HepG2 (cell line): Measurements from ENCODE around the gene CYSRT1. TPM values are rescaled to one million over a fixed set of nuclear protein-coding genes. Genes with fewer than 3 reads are reported as not detected.

Experiments used
- AGO1 ChIP-seq: fragments of 200-400 bp; formaldehyde crosslinking; IDR thresholded peaks from 2 replicates; pipeline ENCODE4 v1.6.1; 2017; ENCODE audit warnings: mild to moderate bottlenecking, low read depth, low read length, moderate library complexity; ENCODE audit not compliant: poor library complexity, severe bottlenecking
- ARNT ChIP-seq: fragments of 450-650 bp; IDR thresholded peaks from 2 replicates; pipeline ENCODE4 v1.6.1; 2017
- CBX5 ChIP-seq: sonication (generic); formaldehyde crosslinking; IDR thresholded peaks from 2 replicates; pipeline ENCODE4 v1.4.0; 2020; ENCODE audit warnings: missing genetic modification reagents, borderline replicate concordance
- ELF4 ChIP-seq: sonication (generic); formaldehyde crosslinking; IDR thresholded peaks from 2 replicates; pipeline ENCODE4 v1.5.0; 2020; ENCODE audit warnings: missing genetic modification reagents, mild to moderate bottlenecking, moderate library complexity, borderline replicate concordance
- FLYWCH1 ChIP-seq: sonication (generic); formaldehyde crosslinking; IDR thresholded peaks from 2 replicates; pipeline ENCODE4 v1.8.1; 2023; ENCODE audit warnings: mild to moderate bottlenecking, missing genetic modification reagents
- MTA1 ChIP-seq: sonication (generic); formaldehyde crosslinking; IDR thresholded peaks from 2 replicates; pipeline ENCODE4 v1.4.0; 2020; ENCODE audit warnings: missing genetic modification reagents, mild to moderate bottlenecking, borderline replicate concordance
- NBN ChIP-seq: fragments of 450-650 bp; conservative IDR thresholded peaks from 2 replicates; pipeline ENCODE4 v1.6.1; 2017
- PAF1 ChIP-seq: IDR thresholded peaks from 2 replicates; pipeline ENCODE4 v1.6.1; 2016; ENCODE audit warnings: missing genetic modification reagents, missing compliant biosample characterization
- PHB2 ChIP-seq: fragments of 450-650 bp; IDR thresholded peaks from 2 replicates; pipeline ENCODE4 v1.6.1; 2018; ENCODE audit not compliant: partially characterized antibody
- REXO4 ChIP-seq: sonication (generic); formaldehyde crosslinking; IDR thresholded peaks from 2 replicates; pipeline ENCODE4 v1.8.0; 2022; ENCODE audit warnings: missing genetic modification reagents, mild to moderate bottlenecking, borderline replicate concordance
- RXRA ChIP-seq: sonication (generic); formaldehyde crosslinking; IDR thresholded peaks from 2 replicates; pipeline ENCODE4 v1.5.1; 2020; ENCODE audit warnings: missing genetic modification reagents
- SPEN ChIP-seq: sonication (generic); formaldehyde crosslinking; IDR thresholded peaks from 2 replicates; pipeline ENCODE4 v1.5.1; 2020; ENCODE audit warnings: low read depth, mild to moderate bottlenecking, missing genetic modification reagents
- ZBTB33 ChIP-seq: sonication (generic); formaldehyde crosslinking; IDR thresholded peaks from 2 replicates; pipeline ENCODE4 v1.4.0; 2020; ENCODE audit warnings: missing genetic modification reagents
- ZC3H4 ChIP-seq: sonication (generic); formaldehyde crosslinking; IDR thresholded peaks from 2 replicates; pipeline ENCODE4 v1.4.0; 2020; ENCODE audit warnings: missing genetic modification reagents, borderline replicate concordance
- ZMAT3 ChIP-seq: sonication (generic); formaldehyde crosslinking; conservative IDR thresholded peaks from 2 replicates; pipeline ENCODE4 v1.7.0; 2021; ENCODE audit warnings: missing genetic modification reagents
- ZNF280D ChIP-seq: sonication (generic); formaldehyde crosslinking; IDR thresholded peaks from 2 replicates; pipeline ENCODE4 v1.5.1; 2020; ENCODE audit warnings: mild to moderate bottlenecking, missing genetic modification reagents
- ZNF292 ChIP-seq: sonication (generic); formaldehyde crosslinking; IDR thresholded peaks from 2 replicates; pipeline ENCODE4 v1.8.1; 2022; ENCODE audit warnings: mild to moderate bottlenecking, low read depth, missing genetic modification reagents, borderline replicate concordance
- ZNF367 ChIP-seq: sonication (generic); formaldehyde crosslinking; IDR thresholded peaks from 2 replicates; pipeline ENCODE4 v1.4.0; 2020; ENCODE audit warnings: missing genetic modification reagents, borderline replicate concordance
- ZUFSP ChIP-seq: sonication (generic); formaldehyde crosslinking; IDR thresholded peaks from 2 replicates; pipeline ENCODE4 v1.9.0; 2021; ENCODE audit warnings: missing genetic modification reagents, mild to moderate bottlenecking, borderline replicate concordance
- polyA plus RNA-seq, 8 experiments: library from polyadenylated mRNA; depleted of rRNA in 3 of 8; stranded (reverse) in 7 of 8; unstranded in 1 of 8; fragments of >200 nt; fragmentation: Illumina TruSeq in 4 of 8; extraction: Trizol in 4 of 8; gene quantifications; 2 replicates each; pipeline versions ENCODE4 v1.2.1 to v1.2.3, GENCODE V29; 2011 to 2016; ENCODE audit warnings: low read depth in 4 of 8, missing spikeins in 1 of 8, mixed read lengths in 1 of 8; ENCODE audit not compliant: insufficient read depth in 1 of 8
- total RNA-seq, 5 experiments: library from RNA; depleted of rRNA; stranded (reverse); fragments of >200 nt; fragmentation: Illumina TruSeq; extraction: Trizol; gene quantifications; 2 replicates each; pipeline ENCODE4 v1.2.3, GENCODE V29; 2016; ENCODE audit warnings: low read depth in 1 of 5
- TF ChIP-seq, protein P1 (sequence below), 2 experiments: fragments of 450-650 bp in 1 of 2; sonication (generic) in 1 of 2; formaldehyde crosslinking; IDR thresholded peaks; 2 replicates each; pipeline versions ENCODE4 v1.5.0 to v1.8.0; 2020 to 2022; ENCODE audit warnings: mild to moderate bottlenecking in 1 of 2, missing genetic modification reagents in 1 of 2
- TF ChIP-seq, protein P2 (sequence below): sonication (generic); formaldehyde crosslinking; IDR thresholded peaks from 2 replicates; pipeline ENCODE4 v1.5.1; 2020; ENCODE audit warnings: missing genetic modification reagents, mild to moderate bottlenecking, borderline replicate concordance

CYSRT1 gene
- total and polyA plus RNA-seq, 2 of the 13 experiments (the other 11 are each of a cell fraction or from before 2014, with no cell fraction given): 1.5 to 2.1 TPM

GRCh38 chr9:137220317-137221094, 4.5 kb upstream of the CYSRT1 start (continued):
- TF ChIP-seq ZNF280D (CRISPR knock-in tag): no peak
- no peak for TF ChIP-seq SPEN (CRISPR knock-in tag)
- no peak for TF ChIP-seq PAF1 (CRISPR knock-in tag)
- TF ChIP-seq ZNF367: no peak
- no peak for TF ChIP-seq ZMAT3 (CRISPR knock-in tag)
- TF ChIP-seq ELF4 (CRISPR knock-in tag): no peak
- TF ChIP-seq FLYWCH1 (CRISPR knock-in tag): no peak
- TF ChIP-seq RXRA: 0 out of 2 replicates have a peak, but pooled peaks have one; percentile 23
- TF ChIP-seq MTA1 (CRISPR knock-in tag): 0 out of 2 replicates have a peak, but pooled peaks have one; percentile 23
- no peak for TF ChIP-seq NBN
- TF ChIP-seq REXO4 (CRISPR knock-in tag): no peak
- no peak for TF ChIP-seq ARNT
- no peak for TF ChIP-seq CBX5 (CRISPR knock-in tag)
- TF ChIP-seq PHB2: no peak
- TF ChIP-seq, protein P1, sequence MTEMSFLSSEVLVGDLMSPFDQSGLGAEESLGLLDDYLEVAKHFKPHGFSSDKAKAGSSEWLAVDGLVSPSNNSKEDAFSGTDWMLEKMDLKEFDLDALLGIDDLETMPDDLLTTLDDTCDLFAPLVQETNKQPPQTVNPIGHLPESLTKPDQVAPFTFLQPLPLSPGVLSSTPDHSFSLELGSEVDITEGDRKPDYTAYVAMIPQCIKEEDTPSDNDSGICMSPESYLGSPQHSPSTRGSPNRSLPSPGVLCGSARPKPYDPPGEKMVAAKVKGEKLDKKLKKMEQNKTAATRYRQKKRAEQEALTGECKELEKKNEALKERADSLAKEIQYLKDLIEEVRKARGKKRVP (CRISPR knock-in tag; IDR thresholded peaks at IDR 0.05): no peak
- TF ChIP-seq, protein P2, sequence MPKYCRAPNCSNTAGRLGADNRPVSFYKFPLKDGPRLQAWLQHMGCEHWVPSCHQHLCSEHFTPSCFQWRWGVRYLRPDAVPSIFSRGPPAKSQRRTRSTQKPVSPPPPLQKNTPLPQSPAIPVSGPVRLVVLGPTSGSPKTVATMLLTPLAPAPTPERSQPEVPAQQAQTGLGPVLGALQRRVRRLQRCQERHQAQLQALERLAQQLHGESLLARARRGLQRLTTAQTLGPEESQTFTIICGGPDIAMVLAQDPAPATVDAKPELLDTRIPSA: no peak
- no peak for TF ChIP-seq ZUFSP (CRISPR knock-in tag)
- no peak for TF ChIP-seq ZNF292 (CRISPR knock-in tag)
- peak; percentile 68 for TF ChIP-seq AGO1
- TF ChIP-seq ZC3H4 (CRISPR knock-in tag): no peak
- peak; percentile 53 for TF ChIP-seq ZBTB33 (CRISPR knock-in tag)
